AG10803 (cell line): ENCODE results near the gene IL1RAPL2.
"Not testable (repeated sequence)": the region's sequence is repeated elsewhere in the genome, so short reads cannot be mapped to it uniquely, and the experiment has no call there.

Experiments used
- DNase-seq: peaks from one replicate; pipeline ENCODE4 v3.0.0; 2010; ENCODE audit warnings: low read depth
- H3K4me3 ChIP-seq: 2 replicates; pipeline ENCODE4 v1.5.1; 2011; ENCODE audit warnings: mild to moderate bottlenecking, low read length, control low read depth
- CTCF ChIP-seq: conservative IDR thresholded peaks from 2 replicates; pipeline ENCODE4 v1.5.1; 2011; ENCODE audit warnings: mild to moderate bottlenecking, low read length, control low read depth, inconsistent platforms

IL1RAPL2 gene

GRCh38 chrX:104565791-104566680 is at the start of gene IL1RAPL2:
TSS of gene IL1RAPL2 (plus strand) at chrX:104566199.
- H3K4me3 ChIP-seq, result no peak within 1 kb of the TSS
- TF ChIP-seq CTCF, result peak; percentile 29
- no peak for DNase-seq

GRCh38 chrX:104522386-104522785 is 43.6 kb upstream of the IL1RAPL2 start:
- DNase-seq, result no peak
- no peak overlapping the region for H3K4me3 ChIP-seq
- TF ChIP-seq CTCF, result no peak

DNA sequence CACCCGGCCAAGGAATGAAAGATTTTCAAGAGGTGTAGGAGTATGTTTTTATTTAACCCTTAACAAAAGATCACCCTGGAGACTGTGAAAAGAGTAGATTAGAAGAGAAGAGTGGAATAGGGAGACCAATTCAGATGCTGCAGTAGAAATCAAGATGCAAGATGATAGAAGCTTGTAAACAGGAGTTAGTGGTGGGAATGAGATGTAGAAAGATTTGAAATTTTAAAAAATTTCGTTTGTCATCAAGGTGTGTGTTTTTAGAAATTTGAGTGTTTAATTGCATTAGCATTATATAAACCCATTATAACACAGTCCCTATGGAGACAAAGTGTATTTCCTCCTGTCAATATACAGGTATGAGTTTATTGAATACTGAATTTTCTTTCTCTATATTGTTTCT is 42.1 kb upstream of the IL1RAPL2 start:
- DNase-seq, result no peak
- TF ChIP-seq CTCF, result no peak

GRCh38 chrX:104539081-104539480 is 26.9 kb upstream of the IL1RAPL2 start:
- no peak for DNase-seq
- no peak for TF ChIP-seq CTCF
- H3K4me3 ChIP-seq, result no peak overlapping the region

More for the DNA sequence above, 42.1 kb upstream of the IL1RAPL2 start:
- H3K4me3 ChIP-seq, result no peak overlapping the region

DNA sequence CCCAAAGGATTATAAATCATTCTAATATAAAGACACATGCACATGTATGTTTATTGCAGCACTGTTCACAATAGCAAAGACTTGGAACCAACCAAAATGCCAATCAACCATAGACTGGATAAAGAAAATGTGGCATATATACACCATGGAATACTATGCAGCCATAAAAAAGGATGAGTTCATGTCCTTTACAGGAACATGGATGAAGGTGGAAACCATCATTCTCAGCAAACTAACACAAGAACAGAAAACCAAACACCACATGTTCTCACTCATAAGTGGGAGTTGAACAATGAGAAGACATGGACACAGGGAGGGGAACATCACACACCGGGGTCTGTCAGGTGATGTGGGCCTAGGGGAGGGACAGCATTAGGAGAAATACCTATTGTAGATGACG is 23.6 kb upstream of the IL1RAPL2 start:
- H3K4me3 ChIP-seq, DNase-seq: not testable (repeated sequence)

- DNase-seq, result no peak
- TF ChIP-seq CTCF, result no peak
- H3K4me3 ChIP-seq, result no peak overlapping the region
Observed at GRCh38 chrX:104564335-104564734, 1.7 kb upstream of the IL1RAPL2 start.

DNA sequence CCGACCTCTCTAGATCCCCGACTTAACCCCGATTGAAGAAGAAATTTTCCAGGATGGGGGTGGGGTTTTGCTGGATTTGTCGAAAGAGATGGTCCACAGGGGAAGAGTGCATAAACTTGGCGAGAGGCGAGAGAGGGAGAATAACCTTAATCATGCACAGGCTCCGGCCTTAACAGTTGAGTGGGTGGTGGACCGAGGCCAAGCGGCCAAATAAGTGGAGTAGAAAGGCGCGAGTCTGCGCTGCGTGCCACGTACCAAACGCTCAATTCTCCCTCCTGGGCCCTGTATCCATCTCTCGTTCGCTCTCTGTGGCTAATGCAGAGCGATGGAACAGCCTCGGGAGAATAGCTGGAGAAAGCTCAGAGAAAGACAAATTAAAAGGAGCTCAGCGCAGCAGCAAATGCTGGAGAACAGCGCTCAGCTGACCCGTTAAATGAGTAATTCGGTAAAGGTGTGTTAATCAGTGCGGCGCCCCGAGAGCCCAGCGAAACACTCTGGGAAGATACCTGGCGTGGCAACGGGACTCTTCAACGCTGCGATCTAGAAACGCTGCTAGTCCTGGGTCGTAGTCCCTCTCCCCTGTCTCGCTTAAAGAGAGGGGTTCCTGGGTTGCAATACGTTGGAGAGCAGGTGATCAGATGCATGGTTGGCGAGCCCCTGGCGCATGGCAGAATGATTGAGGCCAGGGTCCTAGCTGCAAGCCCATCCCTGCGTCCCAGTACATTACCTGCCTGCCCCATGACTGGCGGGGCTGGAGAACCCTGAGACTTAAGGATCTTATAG is 887 bp upstream of the IL1RAPL2 start:
- no peak for DNase-seq
- no peak for TF ChIP-seq CTCF
- H3K4me3 ChIP-seq, result no peak overlapping the region
